Fibroblast of skin of right quadriceps (primary cell): ENCODE data around the gene CUL9.

Source experiments
- DNase-seq: peaks from one replicate; pipeline ENCODE4 v3.0.0-alpha.2; 2013

Gene CUL9

GRCh38 chr6:43173591-43174262 is 8.3 kb upstream of the CUL9 start:
- no peak for DNase-seq

- DNase-seq = peak; percentile 99
Observed at GRCh38 chr6:43174263-43175112, 7.5 kb upstream of the CUL9 start.

GRCh38 chr6:43175676-43176422 is 6.1 kb upstream of the CUL9 start:
- no peak for DNase-seq

DNA sequence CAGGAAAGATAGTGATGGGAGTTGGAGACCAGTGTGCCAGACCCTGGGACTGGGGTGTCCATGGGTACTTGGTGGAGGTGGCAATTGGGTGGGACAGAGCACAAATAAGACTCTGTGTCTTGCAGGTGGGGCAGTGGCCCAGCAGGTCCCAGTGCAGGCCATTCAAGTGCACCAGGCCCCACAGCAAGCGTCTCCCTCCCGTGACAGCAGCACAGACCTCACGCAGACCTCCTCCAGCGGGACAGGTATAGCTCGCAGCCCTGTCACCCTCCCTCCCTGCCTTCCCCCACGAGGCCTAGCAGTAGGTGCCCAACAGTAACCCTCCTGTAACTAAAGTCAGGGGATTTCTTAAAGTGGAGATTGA is 5.6 kb upstream of the CUL9 start:
- DNase-seq = no peak

- DNase-seq = no peak
Observed at GRCh38 chr6:43178150-43178549, 3.8 kb upstream of the CUL9 start.

- no peak for DNase-seq
Observed at GRCh38 chr6:43178951-43179830, 2.8 kb upstream of the CUL9 start.

GRCh38 chr6:43180058-43180457 is 1.9 kb upstream of the CUL9 start:
- no peak for DNase-seq

GRCh38 chr6:43180985-43181384 is 1.0 kb upstream of the CUL9 start:
- peak; percentile 34 for DNase-seq

DNA sequence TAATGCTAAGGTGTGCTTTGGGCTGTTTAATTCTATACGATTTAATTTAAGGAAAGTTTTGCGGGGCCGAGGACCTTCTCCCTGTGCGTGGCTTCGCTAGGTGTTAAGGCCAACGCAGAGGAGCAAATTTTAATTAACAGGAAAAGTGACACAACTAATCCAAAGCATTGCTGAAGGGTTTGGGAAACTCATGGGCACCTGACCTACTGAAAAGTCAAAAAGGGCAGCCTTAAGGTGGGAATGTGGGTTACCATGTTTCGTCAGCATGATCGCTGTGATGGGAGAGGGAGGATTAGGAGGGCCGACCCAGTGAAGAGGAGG is 415 bp upstream of the CUL9 start:
- no peak for DNase-seq

DNA sequence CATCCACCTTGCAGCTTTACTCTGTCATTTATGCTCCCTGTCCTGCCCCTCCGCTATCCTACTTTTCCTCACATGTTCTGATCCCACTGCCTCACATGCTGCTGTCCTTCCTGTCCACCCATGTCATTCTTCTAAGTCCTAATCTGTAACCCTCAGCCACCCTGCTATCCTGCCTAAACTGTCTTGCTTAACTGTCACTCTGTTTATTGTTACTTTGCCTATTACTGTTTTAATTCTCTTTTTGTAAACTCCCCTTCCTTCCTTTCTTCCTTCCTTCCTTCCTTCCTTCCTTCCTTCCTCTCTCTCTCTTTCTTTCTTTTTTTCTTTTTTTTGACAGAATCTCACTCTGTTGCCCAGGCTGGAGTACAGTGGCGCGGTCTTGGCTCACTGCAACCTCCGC is 1.4 kb downstream of the CUL9 start:
- DNase-seq = no peak

- no peak for DNase-seq
Observed at GRCh38 chr6:43184268-43184985, 2.4 kb downstream of the CUL9 start.

- DNase-seq = no peak
Observed at GRCh38 chr6:43185391-43185985, 3.5 kb downstream of the CUL9 start.

DNA sequence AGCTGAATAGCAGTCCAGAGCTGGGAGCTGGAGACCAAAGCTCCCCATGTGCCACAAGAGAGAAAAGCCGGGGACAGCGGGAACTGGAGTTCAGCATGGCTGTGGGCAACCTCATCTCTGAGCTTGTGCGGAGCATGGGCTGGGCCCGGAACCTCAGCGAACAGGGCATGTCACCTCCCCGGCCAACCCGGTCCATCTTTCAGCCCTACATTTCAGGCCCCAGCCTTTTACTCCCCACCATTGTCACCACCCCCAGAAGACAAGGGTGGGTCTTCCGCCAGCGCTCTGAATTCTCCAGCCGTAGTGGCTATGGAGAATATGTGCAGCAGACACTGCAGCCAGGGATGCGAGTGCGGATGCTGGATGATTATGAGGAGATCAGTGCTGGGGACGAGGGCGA is 4.0 kb downstream of the CUL9 start:
- no peak for DNase-seq

GRCh38 chr6:43186706-43187105 is 4.7 kb downstream of the CUL9 start:
- no peak for DNase-seq

DNA sequence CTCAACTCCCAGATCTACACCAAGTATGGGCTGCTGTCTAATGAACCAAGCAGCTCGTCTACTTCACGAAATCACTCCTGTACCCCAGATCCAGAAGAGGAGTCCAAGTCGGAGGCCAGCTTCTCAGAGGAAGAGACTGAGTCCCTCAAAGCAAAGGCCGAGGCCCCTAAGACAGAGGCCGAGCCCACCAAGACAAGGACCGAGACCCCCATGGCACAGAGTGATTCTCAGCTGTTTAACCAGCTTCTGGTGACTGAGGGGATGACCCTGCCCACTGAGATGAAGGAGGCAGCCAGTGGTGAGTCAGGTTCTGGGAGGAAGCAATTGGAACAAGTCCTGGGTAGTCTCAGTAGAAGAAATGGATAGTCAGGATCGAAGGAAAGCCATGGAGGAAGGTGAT is 5.8 kb downstream of the CUL9 start:
- no peak for DNase-seq

- DNase-seq = no peak
Observed at GRCh38 chr6:43188426-43188825, 6.4 kb downstream of the CUL9 start.

DNA sequence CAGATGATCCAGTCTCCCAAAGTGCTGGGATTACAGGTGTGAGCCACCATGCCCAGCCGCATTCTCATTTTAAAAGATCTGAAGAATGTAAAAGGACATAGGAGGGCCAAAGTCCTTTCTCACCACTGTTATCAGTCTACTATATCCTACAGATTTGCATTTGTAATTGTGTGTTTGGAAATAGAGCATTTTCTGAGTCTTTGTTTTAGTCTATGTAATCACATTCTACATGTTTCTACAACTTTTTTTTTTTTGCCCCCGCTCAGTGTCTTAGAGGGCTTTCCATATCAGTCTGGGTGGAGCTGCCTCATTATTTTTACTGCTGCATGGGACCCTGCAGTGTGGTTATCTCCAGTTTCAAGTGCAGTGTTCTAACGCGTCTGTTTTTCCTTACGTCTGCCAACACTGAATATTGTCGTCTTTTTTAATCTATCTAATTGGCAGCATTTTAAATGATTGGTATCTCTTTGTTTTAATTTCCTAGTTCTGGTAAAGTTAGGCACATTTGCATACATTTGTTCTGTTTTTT is 7.8 kb downstream of the CUL9 start:
- no peak for DNase-seq

GRCh38 chr6:43192911-43193310 is 10.9 kb downstream of the CUL9 start:
- DNase-seq = no peak

DNA sequence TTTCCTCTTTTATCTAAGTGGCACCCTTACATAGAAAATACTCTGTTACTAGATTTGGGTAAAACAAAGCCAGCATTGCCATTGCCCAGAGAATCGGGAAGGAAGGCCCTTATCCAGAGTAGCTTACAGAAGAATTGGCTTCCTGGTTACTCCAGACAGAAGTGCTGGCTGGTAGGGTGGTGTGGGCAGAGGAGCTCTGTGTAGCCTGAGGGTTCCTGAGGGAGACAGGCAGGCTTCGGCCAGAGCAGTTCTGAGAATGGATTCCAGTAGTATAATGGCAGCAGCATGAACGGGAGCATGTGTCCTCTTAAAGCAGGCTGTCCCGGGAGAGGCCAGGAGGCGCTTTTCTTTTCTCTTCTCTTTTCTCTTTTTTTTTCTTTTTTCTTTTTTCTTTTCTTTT is 11.9 kb downstream of the CUL9 start:
- no peak for DNase-seq

DNA sequence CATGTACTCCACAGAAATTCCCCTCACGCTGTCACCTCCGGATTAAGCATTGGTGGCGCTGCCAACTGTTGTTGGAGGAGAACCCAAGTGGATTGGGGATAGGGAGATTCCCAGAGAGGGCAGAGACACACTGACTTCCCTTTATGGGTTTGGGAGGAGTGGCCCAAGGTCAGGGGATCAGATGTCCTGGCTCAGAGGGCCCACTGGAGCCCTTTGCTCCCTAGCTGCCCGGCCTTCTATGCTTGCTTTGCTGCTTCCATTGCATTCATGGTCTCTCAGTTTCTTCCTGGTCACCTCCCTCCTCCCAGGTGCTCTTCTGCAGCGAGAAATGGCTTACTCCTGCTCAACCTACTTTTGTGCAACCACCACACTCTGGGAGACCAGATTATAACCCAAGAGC is 14.3 kb downstream of the CUL9 start:
- no peak for DNase-seq

DNA sequence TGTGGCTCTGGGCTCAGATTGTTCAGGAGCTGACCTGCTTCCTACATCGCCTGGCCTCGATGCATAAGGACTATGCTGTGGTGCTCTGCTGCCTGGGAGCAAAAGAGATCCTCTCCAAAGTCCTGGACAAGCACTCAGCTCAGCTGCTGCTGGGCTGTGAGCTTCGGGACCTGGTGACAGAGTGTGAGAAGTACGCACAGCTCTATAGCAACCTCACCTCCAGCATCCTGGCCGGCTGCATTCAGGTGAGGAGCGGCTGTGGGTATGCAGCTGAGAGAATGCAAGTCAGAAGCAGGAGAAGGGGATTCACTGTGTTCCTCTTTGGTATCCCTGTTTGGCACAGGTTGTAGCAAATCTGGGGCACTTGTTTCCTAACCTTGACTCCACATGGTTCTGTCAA is 17.9 kb downstream of the CUL9 start:
- DNase-seq = no peak

GRCh38 chr6:43200541-43200940 is 18.5 kb downstream of the CUL9 start:
- DNase-seq = no peak
